Prostate gland (tissue), 2 donors: ENCODE results near the gene FER.

Experiments
- POLR2A ChIP-seq: fragments of 450-650 bp; IDR thresholded peaks from one replicate; pipeline ENCODE4 v1.6.1; 2016; ENCODE audit warnings: antibody characterized with exemption, mild to moderate bottlenecking
- POLR2AphosphoS5 ChIP-seq: sonication (generic); formaldehyde crosslinking; IDR thresholded peaks from one replicate; pipeline ENCODE4 v1.6.1; 2017; ENCODE audit warnings: antibody characterized with exemption
- TF ChIP-seq, protein P1 (sequence below), 4 experiments: fragments of 200-600 bp in 2 of 4; fragments of 450-650 bp in 2 of 4; sonication (generic) in 2 of 4; IDR thresholded peaks; 1 replicate in 3 of 4; 2 replicates in 1 of 4; pipeline ENCODE4 v1.5.1; 2016 to 2019; ENCODE audit warnings: antibody characterized with exemption in 4 of 4, mild to moderate bottlenecking in 2 of 4, moderate library complexity in 2 of 4

DNA sequence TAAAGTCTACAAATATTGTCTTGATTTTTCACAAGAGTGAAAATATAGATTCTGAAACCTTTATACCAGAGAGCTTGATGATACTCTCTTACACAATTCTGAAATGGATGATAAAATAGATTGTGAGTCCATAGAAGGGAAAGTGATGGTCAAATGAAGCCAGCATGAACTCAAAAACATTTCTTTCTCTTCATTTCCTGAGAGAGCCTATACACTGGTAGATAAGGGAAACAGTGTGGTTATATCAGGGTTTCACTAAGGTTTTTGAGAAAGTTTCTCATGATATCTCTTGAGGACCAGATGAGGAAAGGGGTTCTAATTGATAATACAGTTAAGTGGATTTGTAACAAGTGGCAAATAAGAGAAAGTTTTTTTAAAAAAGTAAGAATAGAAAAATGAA, 407.9 kb downstream of the FER start:
- TF ChIP-seq, protein P1, sequence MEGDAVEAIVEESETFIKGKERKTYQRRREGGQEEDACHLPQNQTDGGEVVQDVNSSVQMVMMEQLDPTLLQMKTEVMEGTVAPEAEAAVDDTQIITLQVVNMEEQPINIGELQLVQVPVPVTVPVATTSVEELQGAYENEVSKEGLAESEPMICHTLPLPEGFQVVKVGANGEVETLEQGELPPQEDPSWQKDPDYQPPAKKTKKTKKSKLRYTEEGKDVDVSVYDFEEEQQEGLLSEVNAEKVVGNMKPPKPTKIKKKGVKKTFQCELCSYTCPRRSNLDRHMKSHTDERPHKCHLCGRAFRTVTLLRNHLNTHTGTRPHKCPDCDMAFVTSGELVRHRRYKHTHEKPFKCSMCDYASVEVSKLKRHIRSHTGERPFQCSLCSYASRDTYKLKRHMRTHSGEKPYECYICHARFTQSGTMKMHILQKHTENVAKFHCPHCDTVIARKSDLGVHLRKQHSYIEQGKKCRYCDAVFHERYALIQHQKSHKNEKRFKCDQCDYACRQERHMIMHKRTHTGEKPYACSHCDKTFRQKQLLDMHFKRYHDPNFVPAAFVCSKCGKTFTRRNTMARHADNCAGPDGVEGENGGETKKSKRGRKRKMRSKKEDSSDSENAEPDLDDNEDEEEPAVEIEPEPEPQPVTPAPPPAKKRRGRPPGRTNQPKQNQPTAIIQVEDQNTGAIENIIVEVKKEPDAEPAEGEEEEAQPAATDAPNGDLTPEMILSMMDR (IDR thresholded peaks at IDR 0.05): no peak
- no peak for TF ChIP-seq POLR2A
- TF ChIP-seq POLR2AphosphoS5: no peak
